Glomerular visceral epithelial cell (primary cell): ENCODE results near the gene ALKBH6.
"Not testable (repeated sequence)": the region's sequence is repeated elsewhere in the genome, so short reads cannot be mapped to it uniquely, and the experiment has no call there.

Experiments used
- DNase-seq: peaks from one replicate; pipeline ENCODE4 v3.0.0-alpha.2; 2016; ENCODE audit errors: extremely low spot score

ALKBH6 gene

GRCh38 chr19:36014012-36014924, at the start of gene ALKBH6:
Gene ALKBH6, minus strand, starts transcription at chr19:36014213. Its CDS starts 816 bp downstream, at chr19:36013397.
- peak; percentile 99 for DNase-seq

DNA sequence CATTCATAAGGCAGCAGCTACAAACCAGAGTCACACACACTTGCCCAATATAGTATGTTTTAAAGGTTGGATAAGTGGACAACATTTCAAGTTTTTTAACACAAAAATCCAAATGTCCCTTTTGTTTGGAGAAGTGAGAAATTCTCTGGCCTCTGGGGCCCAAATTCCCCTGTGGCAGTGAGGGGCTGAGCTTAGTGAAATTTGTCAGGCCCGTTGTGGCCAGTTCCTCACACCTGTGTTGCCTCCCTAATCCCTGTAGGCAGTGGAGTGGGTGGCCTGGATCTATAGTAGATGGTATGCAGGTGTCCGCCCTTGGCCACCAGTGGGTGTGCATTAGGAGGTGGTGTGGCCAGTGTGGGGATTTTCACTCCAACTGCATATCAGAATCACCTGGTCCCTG, 47.4 kb upstream of the ALKBH6 start:
- no peak for DNase-seq

- peak; percentile 56 for DNase-seq
Measured at GRCh38 chr19:36060430-36060829, 46.4 kb upstream of the ALKBH6 start.

- DNase-seq = no peak
Measured at GRCh38 chr19:36059180-36059910, 45.3 kb upstream of the ALKBH6 start.

DNA sequence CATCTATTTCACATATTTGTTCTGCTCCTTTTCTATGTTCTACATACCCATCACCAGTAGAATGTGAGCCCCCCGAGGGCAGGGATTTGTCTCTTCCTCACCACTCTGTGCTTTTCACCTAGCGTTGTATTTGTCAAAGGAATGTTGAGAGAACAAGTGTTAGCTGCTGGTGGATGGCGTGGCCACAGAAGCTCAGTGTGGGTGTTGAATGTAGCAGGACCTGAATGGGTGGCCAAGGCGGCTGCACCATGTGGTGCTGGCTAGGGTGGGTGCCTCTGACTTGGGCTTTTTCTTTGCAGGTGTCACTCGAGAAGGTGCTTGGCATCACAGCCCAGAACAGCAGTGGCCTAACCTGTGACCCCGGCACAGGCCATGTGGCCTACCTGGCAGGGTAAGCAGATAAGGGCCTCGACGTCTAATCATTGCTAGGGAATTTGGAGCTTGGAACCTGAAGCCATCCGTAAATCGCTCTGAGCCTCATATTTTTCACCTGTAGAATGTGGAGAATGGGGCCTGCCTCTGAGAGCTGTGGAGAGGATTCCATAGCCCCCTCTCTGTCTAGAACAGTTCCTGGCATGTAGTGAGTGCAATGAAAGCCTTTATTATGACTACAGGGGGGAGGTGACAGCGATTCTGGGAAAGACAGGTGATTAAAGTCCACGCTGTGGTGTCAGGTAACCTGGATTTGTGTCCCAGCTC, 44.6 kb upstream of the ALKBH6 start:
- DNase-seq = no peak

DNA sequence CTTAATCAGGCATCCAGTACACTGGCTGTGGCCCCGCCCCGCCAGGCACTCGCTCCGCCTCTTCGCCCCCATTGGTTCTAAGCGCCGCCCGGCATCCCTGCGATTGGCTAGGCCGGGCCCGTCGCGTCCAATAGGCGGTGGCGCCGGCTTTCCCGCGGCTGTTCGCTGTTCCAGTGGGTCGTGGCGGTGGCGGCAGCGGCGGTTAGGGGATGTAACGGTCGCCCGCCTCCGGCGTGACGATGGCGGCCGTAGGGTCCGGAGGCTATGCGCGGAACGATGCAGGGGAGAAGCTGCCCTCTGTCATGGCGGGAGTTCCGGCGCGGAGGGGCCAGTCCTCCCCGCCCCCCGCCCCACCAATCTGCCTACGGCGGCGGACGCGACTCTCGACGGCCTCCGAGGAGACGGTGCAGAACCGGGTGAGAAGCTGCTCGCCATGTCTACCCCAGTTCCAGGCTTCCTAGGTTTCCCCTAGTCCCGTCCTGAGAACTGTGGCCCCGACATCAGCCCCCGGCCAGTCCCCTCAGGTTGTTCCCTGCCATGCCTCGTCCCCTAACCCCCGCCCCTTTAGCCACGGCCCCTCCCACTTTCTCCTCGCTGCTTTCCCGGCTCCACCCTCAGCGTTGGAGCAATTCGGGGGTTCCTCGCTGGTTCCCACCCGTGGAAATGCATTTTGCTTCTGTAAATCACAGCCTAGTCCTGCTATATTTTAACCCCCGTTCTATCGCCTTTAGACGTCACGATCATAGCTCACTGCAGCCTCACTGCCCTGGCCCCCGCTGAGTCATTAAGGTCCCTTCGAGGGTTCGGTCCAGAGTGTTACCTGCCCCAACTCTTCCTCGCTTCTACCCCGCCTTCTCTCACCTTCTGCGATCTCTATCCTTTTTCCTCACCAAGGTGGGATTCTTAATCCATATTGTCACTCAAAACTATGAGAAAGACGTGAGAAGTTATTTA, 41.0 kb upstream of the ALKBH6 start, which contains the start of gene WDR62:
TSS of gene WDR62 (plus strand) at position 165 of the 954 bp plus-strand sequence. CDS start at position 240, 75 bp downstream.
- DNase-seq = peak; percentile 94

DNA sequence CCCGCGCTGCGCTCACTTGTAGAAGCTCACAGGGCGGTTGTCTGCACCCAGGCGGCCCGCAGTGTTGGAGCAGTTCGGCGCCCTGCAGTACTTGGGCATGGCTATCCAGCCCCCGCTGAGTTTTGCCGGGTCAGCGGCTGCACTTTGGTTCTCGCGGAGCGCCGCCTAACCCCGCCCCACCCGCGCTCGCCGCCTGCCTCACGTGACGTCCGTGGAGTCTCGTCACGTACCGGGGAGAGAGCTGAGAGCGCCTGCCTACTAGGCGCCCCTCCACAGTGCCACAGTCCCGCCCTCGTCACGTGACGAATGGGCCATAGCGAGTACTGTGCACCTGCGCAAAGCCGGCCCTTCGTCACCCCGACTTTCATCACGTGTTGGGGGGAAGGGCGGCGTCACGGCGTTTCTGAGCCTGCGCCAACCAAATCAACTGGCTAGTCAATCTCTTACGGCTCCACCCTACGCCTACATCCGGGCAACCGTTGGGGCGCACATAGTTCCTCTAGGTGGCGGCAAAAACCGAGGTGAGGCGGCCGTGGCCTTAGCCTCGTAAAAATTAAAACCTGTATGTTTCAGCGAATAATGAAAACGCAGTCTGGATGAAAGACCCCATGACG, 40.2 kb upstream of the ALKBH6 start, which contains the start of gene THAP8:
TSS of gene THAP8 (minus strand) at position 167 of the 614 bp plus-strand sequence. CDS start at position 99, 68 bp downstream.
- DNase-seq = peak; percentile 99

- DNase-seq = no peak
Measured at GRCh38 chr19:36051637-36052036, 37.6 kb upstream of the ALKBH6 start.

GRCh38 chr19:36051236-36051635, 37.2 kb upstream of the ALKBH6 start:
- DNase-seq = no peak

DNA sequence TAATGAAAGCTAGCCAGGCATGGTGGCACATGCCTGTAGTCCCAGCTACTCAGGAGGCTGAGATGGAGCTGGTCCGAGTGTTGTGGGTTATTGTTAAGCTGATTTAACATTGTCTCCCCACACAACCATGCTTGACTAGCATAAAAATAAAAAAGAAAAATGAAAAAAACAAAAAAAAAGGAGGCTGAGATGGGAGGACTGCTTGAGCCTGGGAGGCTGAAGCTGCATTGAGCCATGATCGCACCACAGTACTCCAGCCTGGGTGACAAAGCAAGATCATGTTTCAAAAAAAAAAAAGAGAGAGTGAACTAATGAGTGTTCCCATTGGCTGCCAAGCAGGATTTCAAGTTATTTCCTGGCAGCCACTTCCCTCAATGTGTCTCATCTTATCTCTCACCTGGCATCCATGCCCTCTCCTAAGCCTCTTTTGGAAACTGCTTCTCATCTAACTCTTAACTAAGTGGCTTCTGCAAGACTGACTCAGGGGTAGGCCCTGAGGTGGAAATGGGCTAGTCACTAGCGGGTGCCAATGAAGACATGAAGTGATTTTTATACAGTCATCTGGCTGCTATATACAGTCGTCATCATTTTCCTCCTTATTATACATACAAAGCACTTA, 35.2 kb upstream of the ALKBH6 start:
- no peak for DNase-seq

DNA sequence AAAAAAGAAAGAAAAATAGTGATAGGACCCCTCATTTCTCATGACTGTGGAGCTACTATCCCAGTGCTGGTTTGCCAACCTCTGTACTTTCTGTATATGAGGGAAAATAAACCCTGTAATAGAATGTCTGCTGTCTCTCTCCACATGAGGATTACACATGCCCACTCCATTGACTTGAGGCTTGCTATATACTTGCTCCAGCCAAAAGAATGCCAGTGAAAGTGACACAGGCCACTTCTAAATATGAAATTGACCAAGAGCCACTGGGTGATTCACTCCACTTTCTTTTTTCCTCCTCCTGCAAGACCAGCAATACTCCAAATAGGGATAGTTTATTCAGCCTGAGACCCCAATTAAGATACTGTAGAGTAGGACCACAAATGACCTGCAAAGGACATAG, 33.8 kb upstream of the ALKBH6 start:
- no peak for DNase-seq

DNA sequence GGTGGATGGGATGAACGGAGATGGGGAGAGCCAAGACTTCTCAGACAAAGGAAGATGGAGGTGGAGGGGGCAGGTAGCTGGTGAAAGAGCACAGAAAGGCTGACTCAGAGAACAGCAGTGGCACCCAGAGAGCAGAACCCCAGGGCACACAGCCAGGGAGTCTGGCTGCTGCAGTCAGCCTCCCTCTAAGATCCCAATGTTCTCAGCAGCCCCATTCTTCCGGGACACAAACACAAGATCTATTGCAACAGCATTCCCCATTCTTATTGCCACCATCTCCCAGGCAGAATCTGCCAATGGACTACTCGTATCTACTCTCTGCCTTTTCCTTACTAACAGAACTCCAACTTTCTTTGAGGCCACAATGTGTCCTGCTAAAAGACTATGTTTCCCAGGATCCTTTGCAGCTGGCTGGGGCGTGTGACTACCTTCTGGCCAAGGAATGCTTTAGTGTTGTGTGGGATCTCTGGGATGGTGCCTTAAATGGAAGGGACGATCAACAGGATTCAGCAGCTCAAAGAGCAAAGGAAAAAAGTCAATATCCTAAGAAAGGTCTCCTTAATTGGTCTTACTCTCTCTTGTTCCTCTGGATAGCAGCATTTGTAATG, 32.5 kb upstream of the ALKBH6 start:
- DNase-seq = no peak

- DNase-seq = no peak
Measured at GRCh38 chr19:36043952-36044351, 29.9 kb upstream of the ALKBH6 start.

DNA sequence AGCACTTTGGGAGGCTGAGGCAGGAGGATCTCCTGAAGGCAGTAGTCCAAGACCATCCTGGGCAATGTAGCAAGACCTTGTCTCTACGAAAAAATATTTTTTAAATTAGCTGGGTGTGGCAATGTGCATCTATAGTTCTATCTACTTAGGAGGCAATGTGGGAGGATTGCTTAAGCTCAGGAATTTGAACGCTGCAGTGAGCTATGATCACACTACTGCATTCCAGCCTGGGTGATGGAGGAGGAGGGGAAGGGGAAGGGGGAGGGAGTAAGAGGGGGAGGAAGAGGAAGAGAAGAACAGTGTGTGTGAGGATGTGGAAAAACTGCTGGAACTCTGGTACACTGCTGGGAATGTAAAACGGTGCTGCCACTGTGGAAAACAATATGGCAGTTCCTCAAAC, 27.8 kb upstream of the ALKBH6 start:
- DNase-seq = peak; percentile 72

DNA sequence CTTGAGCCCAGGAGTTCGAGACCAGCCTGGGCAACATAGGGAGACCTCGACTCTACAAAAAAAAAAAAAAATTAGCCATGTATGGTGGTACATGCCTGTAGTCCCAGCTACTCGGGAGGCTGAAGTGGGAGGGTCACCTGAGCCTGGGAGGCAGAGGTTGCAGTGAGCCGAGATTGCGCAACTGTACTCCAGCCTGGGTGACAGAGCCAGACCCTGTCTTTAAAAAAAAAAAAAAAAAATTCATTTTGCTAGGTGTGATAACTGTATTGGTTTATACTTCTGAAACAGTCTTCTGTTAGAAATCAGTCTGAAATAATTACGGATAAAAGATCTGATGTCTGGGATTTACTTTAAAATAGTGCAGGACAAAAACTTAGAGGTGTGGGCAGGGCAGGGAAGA, 27.1 kb upstream of the ALKBH6 start:
- DNase-seq = not testable (repeated sequence)

- DNase-seq = no peak
Measured at GRCh38 chr19:36040495-36040894, 26.5 kb upstream of the ALKBH6 start.

- peak; percentile 75 for DNase-seq
Measured at GRCh38 chr19:36032251-36033104, 18.5 kb upstream of the ALKBH6 start, which contains the start of gene CLIP3. Gene CLIP3, minus strand, starts transcription at chr19:36032873. Its CDS starts 516 bp downstream, at chr19:36032357.

- no peak for DNase-seq
Measured at GRCh38 chr19:36031308-36031707, 17.3 kb upstream of the ALKBH6 start.
